Hematopoietic multipotent progenitor cell treated with erythropoietin and hydrocortisone succinate and interleukin-3 and kit ligand, for 15 days (in vitro differentiated cells): Measurements from ENCODE around the gene TBC1D8.

Source experiments
- DNase-seq: peaks from one replicate; pipeline ENCODE4 v3.0.0-alpha.2; 2015; ENCODE audit warnings: low spot score

The TBC1D8 gene

GRCh38 chr2:101111917-101112771 lies 39.0 kb downstream of the TBC1D8 start:
- DNase-seq, result no peak

GRCh38 chr2:101111262-101111838 lies 39.8 kb downstream of the TBC1D8 start:
- DNase-seq, result no peak

DNA sequence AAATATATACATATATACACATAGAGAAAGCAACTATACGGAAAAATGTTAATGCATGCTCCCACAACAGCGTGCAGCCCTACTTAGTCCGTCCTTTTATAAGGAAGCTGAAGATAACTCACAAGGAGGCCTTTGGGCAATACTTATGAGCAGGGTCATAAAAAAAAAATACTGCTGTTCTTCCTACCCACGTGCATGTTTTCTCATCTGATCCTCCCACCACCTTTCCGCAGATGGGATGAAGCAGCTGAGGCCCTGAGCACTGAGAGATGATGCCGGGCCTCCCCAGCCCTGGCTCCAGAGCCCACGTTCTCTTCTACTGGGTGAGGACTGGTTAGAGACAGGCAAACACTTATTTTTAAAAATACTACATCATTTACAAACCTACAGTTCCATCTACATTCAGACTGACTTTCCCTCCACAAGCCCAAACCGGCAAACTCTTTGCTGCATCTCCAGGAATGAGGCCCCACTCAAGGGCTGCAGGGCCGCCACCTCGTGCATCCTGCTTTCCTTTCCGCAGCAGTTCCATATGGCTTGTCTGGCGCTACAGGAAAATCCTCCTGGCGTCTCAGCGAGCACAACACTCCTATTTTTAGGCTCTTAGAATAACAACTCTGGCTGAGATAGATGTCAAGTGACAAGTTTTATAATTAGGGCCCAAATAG lies 41.6 kb downstream of the TBC1D8 start:
- no peak for DNase-seq

GRCh38 chr2:101108357-101108756 lies 42.8 kb downstream of the TBC1D8 start:
- DNase-seq, result no peak

DNA sequence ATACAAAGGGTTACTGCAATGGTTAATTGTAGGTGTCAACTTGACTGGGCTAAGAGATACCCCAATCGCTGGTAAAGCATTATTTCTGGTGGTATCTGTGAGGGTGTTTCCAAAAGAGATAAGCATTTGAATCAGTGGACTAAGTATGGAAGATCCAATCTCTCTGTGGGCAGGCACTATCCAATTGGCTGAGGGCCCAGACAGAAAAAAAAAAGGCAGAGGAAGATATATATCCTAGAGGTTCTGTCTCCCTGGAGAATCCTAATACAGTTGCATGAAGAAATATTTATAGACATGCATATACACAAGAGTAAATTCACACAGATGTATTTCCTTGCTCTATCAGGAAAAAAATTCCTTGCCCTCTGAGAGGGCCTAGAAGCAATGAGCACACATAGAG lies 43.9 kb downstream of the TBC1D8 start:
- DNase-seq, result no peak

DNA sequence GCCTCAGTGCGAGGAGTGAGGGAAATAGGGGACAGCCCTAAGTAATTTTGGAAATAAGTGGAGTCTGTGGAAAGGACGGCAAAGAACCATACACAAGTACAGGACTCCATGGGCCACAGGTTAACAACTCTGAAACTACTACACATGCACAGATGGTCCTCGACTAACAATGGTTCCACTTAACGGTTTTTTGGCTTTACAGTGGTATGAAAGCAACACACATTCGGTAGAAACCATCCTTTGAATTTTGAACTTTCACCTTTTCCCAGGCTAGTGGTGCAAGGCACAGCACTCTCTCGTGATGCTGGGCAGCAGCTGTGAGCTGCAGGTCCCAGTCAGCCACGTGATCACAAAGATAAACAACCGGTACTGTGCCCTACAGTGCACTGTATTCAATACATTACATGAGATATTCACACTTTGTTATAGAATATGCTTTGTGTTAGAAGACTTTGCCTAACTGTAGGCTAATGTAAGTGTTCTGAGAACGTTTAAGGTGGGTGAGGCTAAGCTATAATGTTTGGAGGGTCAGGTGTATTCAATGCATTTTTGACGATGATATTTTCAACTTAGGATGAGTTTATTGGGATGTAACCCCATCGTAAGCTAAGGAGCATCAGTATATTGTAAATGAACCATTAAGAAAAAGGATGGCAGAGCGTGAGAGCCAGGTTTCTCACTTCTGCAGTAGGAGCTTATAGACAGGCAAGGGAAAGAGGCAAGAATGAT lies 44.6 kb downstream of the TBC1D8 start:
- DNase-seq, result no peak

- DNase-seq, result no peak
Observed at GRCh38 chr2:101105654-101106053, 45.5 kb downstream of the TBC1D8 start.

DNA sequence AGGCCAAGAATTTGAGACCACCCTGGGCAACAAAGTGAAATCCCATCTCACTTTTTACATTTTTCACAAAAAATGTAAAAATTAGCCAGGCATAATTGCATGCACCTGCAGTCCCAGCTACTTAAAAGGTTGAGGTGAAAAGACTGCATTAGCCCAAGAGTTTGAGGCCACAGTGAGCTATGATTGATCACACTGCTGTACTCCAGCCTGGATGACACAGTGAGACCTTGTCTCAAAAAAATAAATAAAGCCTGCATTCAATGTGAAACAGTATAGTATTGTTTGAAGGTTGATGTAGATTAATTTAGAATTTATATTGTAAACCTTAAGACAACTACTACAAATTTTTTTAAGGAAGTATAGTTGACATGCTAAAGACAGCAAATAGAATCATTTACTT lies 53.5 kb downstream of the TBC1D8 start:
- no peak for DNase-seq

DNA sequence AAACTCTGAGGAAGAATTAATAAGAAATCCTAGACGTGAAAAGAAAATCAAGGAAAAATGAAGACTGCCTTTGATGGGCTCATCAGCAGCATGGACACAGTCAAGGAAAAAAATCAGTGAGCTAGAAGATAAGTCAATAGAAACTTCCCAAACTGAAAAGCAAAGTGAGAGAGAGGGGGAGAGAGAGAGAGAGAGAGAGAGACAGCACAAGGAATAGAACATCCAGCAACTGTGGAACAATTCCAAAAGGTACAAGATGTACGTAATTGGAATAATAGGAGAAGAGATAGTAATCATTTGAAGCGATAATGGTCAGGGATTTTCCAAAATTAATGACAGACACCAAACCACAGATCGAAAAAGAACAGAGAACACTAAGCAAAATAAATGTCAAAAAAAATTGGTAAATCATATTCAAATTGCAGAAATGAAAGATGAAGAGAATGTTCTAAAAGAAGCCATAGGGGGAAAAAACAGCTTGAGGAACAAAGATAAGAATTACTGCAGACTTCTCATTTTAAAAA lies 54.5 kb downstream of the TBC1D8 start:
- DNase-seq, result no peak

DNA sequence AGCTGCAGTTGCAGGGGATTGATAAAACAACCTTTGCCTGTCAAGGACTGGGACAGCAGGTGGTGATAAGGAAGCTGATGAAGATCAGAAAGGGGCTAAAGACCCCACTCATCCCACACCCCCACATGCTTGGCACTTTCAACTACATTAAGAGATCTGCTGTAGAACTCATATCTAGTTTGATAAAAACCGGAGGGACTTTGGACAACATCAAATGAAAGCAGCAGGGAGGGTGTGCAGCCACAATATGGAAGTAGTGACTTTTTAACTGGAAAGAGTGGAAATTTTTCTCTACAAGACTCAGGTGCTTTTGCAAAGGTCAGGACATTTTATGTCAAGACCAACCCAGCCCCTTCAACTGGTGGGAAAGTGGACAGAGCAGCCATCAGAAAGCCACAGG lies 56.8 kb downstream of the TBC1D8 start:
- no peak for DNase-seq

DNA sequence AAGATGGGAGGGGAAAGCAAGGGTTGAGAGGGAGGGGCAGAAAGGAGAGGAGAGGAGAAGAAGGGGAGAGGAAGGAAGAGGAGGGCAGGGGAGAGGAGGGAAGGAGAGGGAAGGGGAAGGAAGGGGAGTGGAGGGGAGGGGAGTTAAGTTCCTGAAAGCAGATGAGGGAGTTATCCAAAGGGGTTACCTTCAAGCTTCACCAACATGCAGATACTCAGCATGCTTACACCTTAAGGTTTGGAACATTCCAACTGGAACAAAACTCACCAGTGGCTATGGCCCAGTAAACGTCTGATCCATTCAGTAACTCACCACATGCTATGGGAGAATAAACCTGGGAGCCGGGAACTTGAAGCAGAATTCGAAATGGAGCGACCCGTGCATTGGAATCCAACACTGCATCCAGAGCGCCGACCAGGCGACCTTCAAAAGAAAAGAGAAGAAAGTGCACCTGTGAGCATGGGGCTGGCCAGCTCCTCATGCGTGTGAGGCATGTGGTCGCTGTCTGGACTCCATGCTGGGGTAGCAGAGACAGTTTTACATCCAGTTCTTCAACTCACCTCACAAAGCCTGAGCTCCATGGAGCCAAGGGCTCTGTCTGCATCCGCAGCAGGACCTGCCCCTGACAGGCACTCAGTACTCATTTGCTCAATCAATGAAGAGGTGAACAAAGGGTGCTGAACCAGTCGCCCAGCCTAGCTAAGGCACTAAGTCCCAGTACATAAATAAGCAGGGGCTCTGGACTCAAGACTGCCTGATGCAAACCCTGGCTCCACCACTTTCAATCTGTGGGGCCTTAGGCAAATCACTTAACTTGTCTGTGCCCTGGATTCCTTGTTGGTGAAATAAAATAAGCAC lies 61.0 kb downstream of the TBC1D8 start:
- DNase-seq, result no peak

- no peak for DNase-seq
Observed at GRCh38 chr2:101089419-101089818, 61.8 kb downstream of the TBC1D8 start.

DNA sequence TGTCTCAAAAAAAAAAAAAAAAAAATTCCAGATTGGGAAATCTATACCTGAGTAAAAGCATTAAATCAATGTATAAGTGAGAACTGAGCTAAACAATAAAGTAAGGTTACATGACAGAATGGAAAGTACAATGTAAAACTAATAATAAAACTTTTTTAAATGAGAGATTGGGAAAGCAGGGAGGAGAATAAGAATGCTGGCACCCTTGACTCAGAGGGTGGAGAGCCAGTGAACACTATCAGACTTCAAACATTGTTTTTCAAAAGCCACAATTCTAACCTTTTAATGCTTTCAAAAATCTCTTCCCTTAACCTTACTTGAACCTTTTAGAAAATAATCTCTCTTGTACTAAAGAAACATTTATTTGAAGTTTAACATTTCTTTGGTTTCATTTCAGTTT lies 63.5 kb downstream of the TBC1D8 start:
- no peak for DNase-seq

DNA sequence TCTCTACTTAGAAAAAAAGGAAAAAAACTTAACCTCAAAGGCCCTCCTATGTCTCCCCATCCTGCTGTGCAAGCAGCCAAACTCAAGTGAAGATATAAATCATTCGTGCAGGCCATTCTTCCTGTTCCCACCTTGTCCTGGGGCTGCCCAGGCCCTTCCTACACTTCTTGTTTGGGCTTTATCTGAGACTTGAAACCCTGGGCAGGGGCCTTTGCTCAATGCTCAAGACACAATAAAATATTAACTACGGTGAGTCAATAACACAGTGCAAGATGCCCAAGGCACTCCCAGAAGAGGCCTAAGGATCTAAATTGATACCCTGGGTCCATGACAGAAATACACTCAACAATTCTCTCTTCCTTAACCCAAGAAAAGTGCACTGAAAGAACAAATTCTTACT lies 67.6 kb downstream of the TBC1D8 start:
- no peak for DNase-seq

DNA sequence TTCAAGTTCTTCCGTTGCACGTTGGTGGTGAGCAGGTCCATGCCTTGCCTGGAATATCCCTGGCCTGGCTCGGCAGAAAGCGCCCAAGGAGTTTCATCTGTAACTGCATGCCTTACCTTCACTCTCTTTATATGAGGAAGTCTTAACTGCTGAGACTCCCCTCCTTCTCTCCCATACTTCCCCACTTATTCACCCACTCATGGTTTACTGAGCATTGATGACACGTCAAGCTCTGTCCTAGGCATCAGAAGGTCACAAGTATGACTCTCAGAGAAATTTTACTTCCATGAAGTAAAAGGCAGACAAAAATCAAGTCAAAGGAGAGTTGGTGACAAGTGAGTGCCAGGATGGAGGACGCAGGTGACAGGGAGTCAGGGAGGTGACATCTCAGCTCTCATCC lies 68.2 kb downstream of the TBC1D8 start:
- no peak for DNase-seq

DNA sequence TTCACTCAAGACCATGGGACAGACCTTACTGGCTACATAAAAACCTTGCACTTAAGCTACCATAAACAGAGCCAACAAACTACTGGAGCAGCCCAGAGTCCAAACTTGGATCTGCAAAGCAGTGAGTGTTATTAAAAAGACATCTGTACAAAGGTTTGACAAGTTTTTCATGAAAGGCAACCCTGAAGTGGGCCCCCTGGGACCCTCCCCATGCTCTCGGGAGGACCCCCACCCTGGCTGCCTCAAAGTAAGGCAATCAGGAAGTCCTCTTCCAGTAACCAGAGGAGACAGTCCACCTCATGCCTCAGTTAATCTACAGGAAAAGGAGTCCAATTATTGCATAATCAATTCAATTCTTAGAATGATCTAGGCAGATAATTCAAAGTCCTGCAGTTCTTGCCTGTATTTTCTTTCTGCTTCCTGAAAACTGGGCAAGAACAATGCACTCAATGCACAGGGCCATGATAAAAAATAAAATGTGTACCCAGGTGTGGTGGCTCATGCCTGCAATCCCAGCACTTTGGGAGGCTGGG lies 69.7 kb downstream of the TBC1D8 start:
- DNase-seq, result no peak

GRCh38 chr2:101080211-101081068 lies 70.7 kb downstream of the TBC1D8 start:
- DNase-seq, result no peak

DNA sequence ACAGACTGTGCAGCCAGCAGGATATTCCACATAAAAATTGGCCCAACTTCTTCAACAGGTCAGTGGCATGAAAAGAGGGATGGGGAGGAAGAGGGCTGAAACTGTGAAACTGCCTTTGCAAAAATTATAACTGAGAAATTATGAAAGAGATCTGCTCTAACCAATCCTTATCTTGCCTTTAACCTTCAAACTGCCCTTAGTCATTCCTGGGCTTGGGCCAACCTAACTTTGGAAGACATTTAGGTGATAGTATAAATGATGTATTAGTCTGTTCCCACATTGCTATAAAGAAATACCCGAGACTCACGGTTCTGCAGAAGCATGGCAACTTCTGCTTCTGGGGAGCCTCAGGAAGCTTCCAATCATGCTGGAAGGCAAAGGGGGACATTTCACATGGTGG lies 74.6 kb downstream of the TBC1D8 start:
- no peak for DNase-seq

DNA sequence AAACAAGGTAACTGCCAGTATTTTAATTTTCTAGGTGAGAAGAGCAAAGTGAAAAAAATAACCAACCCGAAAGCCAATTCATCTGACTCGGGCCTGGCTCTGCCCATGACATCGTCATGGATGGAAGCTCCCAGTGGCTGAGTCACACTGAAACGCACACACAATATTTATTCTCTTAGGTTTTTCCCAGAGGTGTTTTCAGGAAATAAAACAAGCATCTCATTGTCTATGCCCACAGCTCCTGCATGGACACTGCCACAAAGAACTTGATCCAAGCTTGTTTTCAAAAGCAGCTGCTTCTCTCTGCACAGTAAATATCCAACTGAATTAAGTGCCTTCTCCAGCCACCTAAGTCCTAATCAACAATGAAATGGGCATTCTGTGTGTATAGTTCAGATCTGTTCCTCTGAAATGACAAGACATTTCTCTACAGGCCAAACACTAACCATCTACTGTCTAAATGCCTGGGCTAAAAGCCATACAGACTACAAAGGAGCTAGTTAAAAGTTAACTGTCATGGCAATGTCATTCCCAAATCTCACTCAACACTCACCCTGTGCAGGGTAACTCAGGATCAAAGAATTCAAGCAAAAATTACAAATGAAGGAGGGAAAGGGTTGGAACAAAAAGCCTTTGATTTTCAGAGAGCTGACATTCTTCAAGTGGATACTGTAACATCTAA lies 86.2 kb downstream of the TBC1D8 start:
- no peak for DNase-seq

DNA sequence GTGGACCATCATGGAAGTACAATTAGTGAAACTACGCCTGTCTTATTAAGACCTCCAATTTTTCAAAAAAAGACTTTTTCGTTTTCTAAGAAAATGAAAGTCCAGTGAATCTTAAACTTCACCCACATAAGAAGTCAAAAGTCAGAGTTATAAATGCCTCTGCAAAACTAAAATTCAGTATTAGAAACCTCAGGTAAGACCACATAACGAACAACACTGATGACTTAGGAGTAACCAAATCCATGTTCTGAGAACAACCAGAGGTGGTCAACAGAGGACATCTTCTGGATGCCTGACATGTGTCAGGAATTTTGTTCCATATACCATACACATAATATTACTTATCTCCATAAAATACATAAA lies 86.7 kb downstream of the TBC1D8 start:
- no peak for DNase-seq
